SK-N-MC (cell line): ENCODE measurements around the gene ANXA5.

ENCODE experiments used
- EZH2 ChIP-seq: fragments of 200-600 bp; sonication (generic); IDR thresholded peaks from one replicate; pipeline ENCODE4 v1.6.1; 2017; ENCODE audit warnings: antibody characterized with exemption
- FOXP2 ChIP-seq: optimal IDR thresholded peaks from 2 replicates; pipeline ENCODE3; 2011; ENCODE audit warnings: mild to moderate bottlenecking, moderate library complexity; ENCODE audit not compliant: insufficient read depth; ENCODE audit errors: extremely low read length, control extremely low read depth
- POLR2AphosphoS5 ChIP-seq: IDR thresholded peaks from 2 replicates; pipeline ENCODE4 v1.6.1; 2012; ENCODE audit warnings: mild to moderate bottlenecking, low read depth, low read length, borderline replicate concordance

DNA sequence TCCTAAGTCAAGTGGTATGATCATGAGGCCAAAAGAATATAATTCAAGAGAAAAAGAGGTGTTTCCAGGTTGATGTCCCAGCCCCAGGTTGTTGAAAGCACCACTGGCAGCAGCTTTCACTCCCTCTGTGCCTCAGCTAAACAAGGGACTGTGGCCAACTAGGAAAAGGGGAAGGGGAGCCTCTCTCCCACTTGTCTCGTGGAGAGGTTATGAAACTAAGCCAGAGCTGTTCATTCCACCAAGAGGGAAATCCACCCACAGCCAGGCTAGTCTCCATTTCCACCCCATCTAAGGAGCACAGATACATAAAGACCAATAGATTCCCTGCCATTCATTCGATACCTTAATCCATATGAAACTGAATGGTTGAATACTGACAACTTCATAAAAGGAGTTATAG lies 8.1 kb downstream of the ANXA5 start:
- no peak for TF ChIP-seq FOXP2
- TF ChIP-seq EZH2: no peak
- TF ChIP-seq POLR2AphosphoS5: no peak
